ENCODE data around the gene IL10RB.
"Not testable (repeated sequence)": the region's sequence is repeated elsewhere in the genome, so short reads cannot be mapped to it uniquely, and the experiment has no call there.

The IL10RB gene

GRCh38 chr21:33266050-33266788, at the start of gene IL10RB:
Gene IL10RB, plus strand, starts transcription at chr21:33266367. Its CDS starts 99 bp downstream, at chr21:33266466.
- peak in 50 of 58 donors; percentile 9 to 73 (median 50) for DNase-seq

GRCh38 chr21:33217138-33217520, 49.0 kb upstream of the IL10RB start:
- DNase-seq = no peak

- no peak for DNase-seq
Measured at GRCh38 chr21:33219300-33219699, 46.9 kb upstream of the IL10RB start.

GRCh38 chr21:33219954-33220353, 46.2 kb upstream of the IL10RB start:
- no peak for DNase-seq

GRCh38 chr21:33225376-33225775, 40.8 kb upstream of the IL10RB start:
- not testable (repeated sequence) for DNase-seq

- no peak for DNase-seq
Measured at GRCh38 chr21:33228455-33228854, 37.7 kb upstream of the IL10RB start.

- no peak for DNase-seq
Measured at GRCh38 chr21:33229099-33229783, 36.9 kb upstream of the IL10RB start.

GRCh38 chr21:33229784-33230544, 36.2 kb upstream of the IL10RB start, which contains the start of gene IFNAR2:
Gene IFNAR2, plus strand, starts transcription at chr21:33229938. Its CDS starts 11,985 bp downstream, at chr21:33241923.
- peak in 57 of 58 donors; percentile 27 to 82 (median 68) for DNase-seq

GRCh38 chr21:33230545-33231324, 35.4 kb upstream of the IL10RB start:
- peak in 46 of 58 donors; percentile 9 to 74 (median 46) for DNase-seq

- DNase-seq = no peak
Measured at GRCh38 chr21:33231526-33231925, 34.6 kb upstream of the IL10RB start.

GRCh38 chr21:33232291-33233034, 33.7 kb upstream of the IL10RB start:
- no peak for DNase-seq

- DNase-seq = no peak
Measured at GRCh38 chr21:33234635-33235520, 31.3 kb upstream of the IL10RB start.

- no peak for DNase-seq
Measured at GRCh38 chr21:33236013-33236686, 30.0 kb upstream of the IL10RB start.

GRCh38 chr21:33236766-33237165, 29.4 kb upstream of the IL10RB start:
- DNase-seq = no peak

GRCh38 chr21:33237486-33237885, 28.7 kb upstream of the IL10RB start:
- DNase-seq = no peak

GRCh38 chr21:33238146-33238545, 28.0 kb upstream of the IL10RB start:
- DNase-seq = no peak

GRCh38 chr21:33238565-33239255, 27.5 kb upstream of the IL10RB start:
- DNase-seq = no peak

- not testable (repeated sequence) for DNase-seq
Measured at GRCh38 chr21:33239559-33240127, 26.5 kb upstream of the IL10RB start.
